Measurements from ENCODE around the gene KLHL26. TPM values are rescaled to one million over a fixed set of nuclear protein-coding genes. Genes with fewer than 3 reads are reported as not detected.

KLHL26 gene
- total and polyA plus RNA-seq, 5 experiments from 2014 or later, result 3.3 to 13.9 (median 5.7) TPM

DNA sequence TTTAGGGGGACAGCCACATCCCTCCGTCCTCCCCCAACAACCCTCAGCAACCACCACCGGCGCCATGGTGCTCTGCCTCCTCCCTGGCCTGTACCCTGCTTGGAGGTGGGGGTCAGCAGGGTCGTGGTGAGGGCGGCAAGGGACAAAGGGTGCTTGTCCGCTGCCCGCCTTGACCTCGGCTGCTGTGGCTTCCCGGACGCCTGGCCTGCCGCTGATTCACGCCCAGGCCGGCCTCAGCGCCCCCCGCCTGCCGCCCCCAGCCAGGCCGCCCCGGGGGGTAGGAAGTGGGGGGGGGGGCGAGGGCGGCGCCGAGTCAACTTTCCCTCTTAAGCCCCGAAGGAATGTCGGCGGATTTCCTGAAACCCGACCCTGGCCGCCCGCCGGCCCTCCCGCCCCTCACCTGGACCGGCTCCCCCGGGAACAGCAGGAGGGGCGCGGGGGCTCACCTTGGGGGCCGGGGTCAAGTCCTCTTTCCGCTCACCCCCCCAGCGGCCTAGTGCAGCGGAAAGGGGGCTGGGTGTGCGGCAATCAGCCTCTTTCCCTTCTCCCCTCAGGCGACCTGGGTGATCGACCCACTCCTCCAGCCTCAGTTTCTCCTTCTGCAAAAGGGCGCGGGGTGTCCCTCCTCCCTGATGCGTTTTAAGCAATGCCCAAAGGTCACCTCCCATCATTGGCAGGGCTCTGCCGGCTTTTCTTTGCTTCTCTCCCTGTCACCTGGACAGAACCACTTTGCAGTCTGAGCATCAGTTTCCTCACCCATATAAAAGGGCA is 26.1 kb upstream of the KLHL26 start:
- Mint-ChIP-seq H3K36me3 (peaks cover 0 to 6% (median 0%) of the 10 kb centered on the region in 3 donors), H3K9me3 (no peaks in the 10 kb centered on the region), H3K27ac (peak overlapping the region in 1 of 10 donors; percentile 35), H3K4me1 (peaks cover 13 to 50% (median 25%) of the 10 kb centered on the region in 4 donors), H3K27me3 (peaks cover 26 to 81% (median 49%) of the 10 kb centered on the region in 5 donors), H3K4me3 (peak overlapping the region; percentile 36 to 83 (median 78))
- DNase-seq (no peak), ATAC-seq (no peak)
- POLR2A ChIA-PET, result no interaction called here

DNA sequence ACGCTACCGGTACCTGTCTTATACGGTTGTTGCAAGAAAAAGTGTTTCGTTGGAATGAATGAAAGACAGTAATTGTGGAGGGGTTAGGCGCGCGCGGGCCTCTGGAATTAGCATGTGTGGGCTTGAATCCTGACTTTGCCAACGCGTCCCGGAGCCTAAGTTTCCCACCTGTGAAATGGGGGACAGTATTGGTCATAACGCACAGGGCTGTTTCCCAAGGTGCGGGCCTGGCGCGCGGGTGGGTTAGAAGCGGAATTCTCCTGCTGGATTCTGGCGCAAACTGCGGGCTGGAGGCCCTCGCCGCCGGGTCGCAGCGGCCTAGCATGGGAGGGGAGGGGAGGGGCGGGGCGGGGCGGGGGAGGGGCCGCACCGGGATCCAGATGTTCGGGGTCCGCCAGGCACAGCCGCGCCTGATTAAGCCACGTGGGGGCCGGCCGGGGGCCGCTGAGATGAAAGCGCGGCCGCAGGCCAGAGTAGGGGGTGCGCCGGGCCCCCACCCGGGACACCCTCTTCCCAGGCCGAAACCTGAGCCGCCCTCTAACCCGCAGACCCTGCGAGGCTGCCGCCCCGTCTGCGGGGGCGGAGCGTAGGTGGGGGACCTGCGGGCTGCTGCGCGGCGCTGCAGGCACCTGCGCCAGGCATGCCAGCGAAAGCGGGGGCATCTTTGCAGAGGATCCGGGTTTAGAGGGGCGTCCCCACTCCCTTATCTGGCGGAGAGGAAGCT is 25.3 kb upstream of the KLHL26 start:
- ATAC-seq, result peak; percentile 58 to 71
- peak in 2 of 10 donors; percentile 40 to 41 for DNase-seq

GRCh38 chr19:18612051-18612771 is 24.6 kb upstream of the KLHL26 start:
- peak overlapping the region in 3 of 10 donors; percentile 14 to 88 (median 38) for H3K27ac Mint-ChIP-seq
- peaks cover 0 to 6% (median 0%) of the 10 kb centered on the region in 3 donors for H3K36me3 Mint-ChIP-seq
- H3K9me3 Mint-ChIP-seq, result no peaks in the 10 kb centered on the region
- H3K27me3 Mint-ChIP-seq, result peaks cover 26 to 84% (median 50%) of the 10 kb centered on the region in 5 donors
- POLR2A ChIA-PET, result interaction anchor here (0.6 to 2.2 kb wide), 3 partner anchors 18 to 23 kb away, joined by 3 to 9 read pairs (median 3); partner anchors contain the start of gene REX1BD
- DNase-seq, result no peak
- peak overlapping the region; percentile 67 to 90 (median 78) for H3K4me3 Mint-ChIP-seq
- ATAC-seq, result peak; percentile 4 to 9
- H3K4me1 Mint-ChIP-seq, result peaks cover 13 to 50% (median 24%) of the 10 kb centered on the region in 4 donors

More for the DNA sequence above, 25.3 kb upstream of the KLHL26 start:
- Mint-ChIP-seq H3K36me3 (peaks cover 0 to 6% (median 0%) of the 10 kb centered on the region in 3 donors), H3K4me1 (peaks cover 13 to 50% (median 25%) of the 10 kb centered on the region in 4 donors), H3K27ac (peak overlapping the region in 1 of 10 donors; percentile 35), H3K27me3 (peaks cover 26 to 81% (median 51%) of the 10 kb centered on the region in 5 donors), H3K4me3 (peak overlapping the region; percentile 74 to 90 (median 80)), H3K9me3 (no peaks in the 10 kb centered on the region)
- POLR2A ChIA-PET, result interaction anchor here (0.6 to 2.2 kb wide), 3 partner anchors 17 to 24 kb away, joined by 3 to 9 read pairs (median 3); partner anchors contain the start of gene REX1BD

GRCh38 chr19:18612772-18613588 is 23.8 kb upstream of the KLHL26 start, which contains the start of gene TMEM59L:
Gene TMEM59L (plus strand): TSS chr19:18612870. CDS start chr19:18612959, 89 bp downstream.
- ATAC-seq, result peak; percentile 71 to 78

DNA sequence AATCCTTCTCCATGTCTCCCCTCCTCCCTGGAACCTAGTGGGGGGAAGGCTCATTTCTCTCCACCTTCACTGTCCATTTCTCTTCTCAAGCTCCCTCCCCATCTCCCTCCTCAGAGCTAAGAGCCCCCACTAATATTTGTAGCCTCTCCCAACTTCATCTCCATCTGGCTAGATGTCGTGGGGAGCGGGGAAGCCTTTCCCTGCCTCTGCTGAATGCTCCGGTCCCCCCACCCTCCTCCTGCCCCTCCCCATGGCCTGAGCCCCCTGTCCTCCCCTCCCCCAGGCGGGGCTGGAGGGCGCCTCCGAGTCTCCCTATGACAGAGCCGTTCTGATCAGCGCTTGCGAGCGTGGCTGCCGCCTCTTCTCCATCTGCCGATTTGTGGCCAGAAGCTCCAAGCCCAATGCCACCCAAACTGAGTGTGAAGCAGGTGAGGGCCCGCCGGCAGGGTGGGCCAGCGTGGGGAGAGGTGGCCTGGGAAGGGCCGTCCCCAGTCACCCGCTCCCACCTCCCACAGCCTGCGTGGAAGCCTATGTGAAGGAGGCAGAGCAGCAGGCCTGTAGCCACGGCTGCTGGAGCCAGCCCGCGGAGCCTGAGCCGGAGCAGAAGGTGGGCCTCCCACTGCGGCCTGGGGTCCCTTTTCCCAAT is 23.1 kb upstream of the KLHL26 start:
- H3K9me3 Mint-ChIP-seq, result no peaks in the 10 kb centered on the region
- ATAC-seq, result no peak
- peaks cover 0 to 4% (median 0%) of the 10 kb centered on the region in 3 donors for H3K36me3 Mint-ChIP-seq
- no peak for DNase-seq
- H3K27me3 Mint-ChIP-seq, result peaks cover 24 to 80% (median 45%) of the 10 kb centered on the region in 5 donors
- H3K4me1 Mint-ChIP-seq, result peaks cover 7 to 41% (median 19%) of the 10 kb centered on the region in 4 donors
- peak overlapping the region; percentile 45 to 84 (median 68) for H3K4me3 Mint-ChIP-seq
- POLR2A ChIA-PET, result interaction anchor here (2.2 kb wide), 1 partner anchor 25 kb away, joined by 9 read pairs; the partner anchor contains the start of gene REX1BD
- H3K27ac Mint-ChIP-seq, result peak overlapping the region in 1 of 10 donors; percentile 40

More at GRCh38 chr19:18612772-18613588, 23.8 kb upstream of the KLHL26 start, which contains the start of gene TMEM59L:
- peaks cover 10 to 43% (median 20%) of the 10 kb centered on the region in 4 donors for H3K4me1 Mint-ChIP-seq
- H3K36me3 Mint-ChIP-seq, result peaks cover 0 to 4% (median 0%) of the 10 kb centered on the region in 3 donors
- POLR2A ChIA-PET, result interaction anchor here (1.1 to 2.2 kb wide), 2 partner anchors 22 to 24 kb away, joined by 3 to 9 read pairs; partner anchors contain the start of gene REX1BD
- no peaks in the 10 kb centered on the region for H3K9me3 Mint-ChIP-seq
- DNase-seq, result peak in 9 of 10 donors; percentile 40 to 79 (median 56)
- H3K27me3 Mint-ChIP-seq, result peaks cover 26 to 84% (median 51%) of the 10 kb centered on the region in 5 donors
- H3K27ac Mint-ChIP-seq, result peak within 1 kb of the TSS in 3 of 10 donors; percentile 14 to 88 (median 38)
- H3K4me3 Mint-ChIP-seq, result peak within 1 kb of the TSS; percentile 67 to 90 (median 78)

DNA sequence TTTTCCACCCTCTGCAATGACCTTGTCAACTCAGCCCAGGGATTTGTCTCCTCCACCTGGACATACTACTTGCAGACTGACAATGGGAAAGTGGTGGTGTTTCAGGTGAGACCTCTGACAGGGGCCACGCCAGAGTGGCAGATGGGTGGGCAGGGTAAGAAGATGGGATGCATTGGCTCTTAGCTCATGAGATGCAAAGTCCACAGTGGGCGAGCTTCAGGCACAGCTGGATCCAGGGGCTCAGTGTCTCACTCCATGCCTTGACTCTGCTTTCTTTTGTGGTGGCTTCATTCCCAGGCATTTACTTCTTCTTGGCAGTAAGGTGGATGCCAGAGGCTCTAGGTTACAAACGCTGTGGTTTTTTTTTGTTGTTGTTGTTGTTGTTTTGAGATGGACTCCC is 20.8 kb upstream of the KLHL26 start:
- H3K27ac Mint-ChIP-seq, result peak overlapping the region in 1 of 10 donors; percentile 38
- H3K27me3 Mint-ChIP-seq, result peaks cover 15 to 61% (median 35%) of the 10 kb centered on the region in 5 donors
- peaks cover 0 to 3% (median 0%) of the 10 kb centered on the region in 3 donors for H3K36me3 Mint-ChIP-seq
- H3K4me3 Mint-ChIP-seq, result no peak overlapping the region
- H3K9me3 Mint-ChIP-seq, result no peaks in the 10 kb centered on the region
- POLR2A ChIA-PET, result interaction anchor here (0.6 kb wide), 1 partner anchor 453 kb away, joined by 4 read pairs; no protein-coding TSS in a partner anchor
- peaks cover 6 to 29% (median 14%) of the 10 kb centered on the region in 4 donors for H3K4me1 Mint-ChIP-seq
- no peak for DNase-seq
- no peak for ATAC-seq

DNA sequence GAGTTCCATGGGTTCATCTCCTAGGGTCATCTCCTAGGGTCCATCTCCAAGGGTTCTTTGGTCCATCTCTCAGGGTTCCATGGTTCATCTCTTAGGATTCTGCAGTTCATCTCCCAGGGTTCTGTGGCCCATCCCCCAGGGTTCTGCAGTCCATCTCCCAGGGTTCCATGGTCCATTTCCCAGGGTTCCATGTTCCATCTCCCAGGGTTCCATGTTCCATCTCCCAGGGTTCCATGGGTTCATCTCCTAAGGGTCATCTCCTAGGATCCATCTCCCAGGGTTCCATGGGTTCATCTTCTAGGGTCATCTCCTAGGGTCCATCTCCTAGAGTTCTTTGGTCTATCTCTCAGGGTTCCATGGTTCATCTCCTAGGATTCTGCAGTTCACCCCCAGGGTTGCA is 19.3 kb upstream of the KLHL26 start:
- peaks cover 0 to 17% (median 4%) of the 10 kb centered on the region in 4 donors for H3K4me1 Mint-ChIP-seq
- peaks cover 9 to 49% (median 29%) of the 10 kb centered on the region in 5 donors for H3K27me3 Mint-ChIP-seq
- no peak overlapping the region for H3K4me3 Mint-ChIP-seq
- DNase-seq (no peak), ATAC-seq (no peak)
- POLR2A ChIA-PET, result no interaction called here
- peak overlapping the region in 1 of 10 donors; percentile 34 for H3K27ac Mint-ChIP-seq
- peaks cover 0 to 2% (median 0%) of the 10 kb centered on the region in 3 donors for H3K36me3 Mint-ChIP-seq
- no peaks in the 10 kb centered on the region for H3K9me3 Mint-ChIP-seq

DNA sequence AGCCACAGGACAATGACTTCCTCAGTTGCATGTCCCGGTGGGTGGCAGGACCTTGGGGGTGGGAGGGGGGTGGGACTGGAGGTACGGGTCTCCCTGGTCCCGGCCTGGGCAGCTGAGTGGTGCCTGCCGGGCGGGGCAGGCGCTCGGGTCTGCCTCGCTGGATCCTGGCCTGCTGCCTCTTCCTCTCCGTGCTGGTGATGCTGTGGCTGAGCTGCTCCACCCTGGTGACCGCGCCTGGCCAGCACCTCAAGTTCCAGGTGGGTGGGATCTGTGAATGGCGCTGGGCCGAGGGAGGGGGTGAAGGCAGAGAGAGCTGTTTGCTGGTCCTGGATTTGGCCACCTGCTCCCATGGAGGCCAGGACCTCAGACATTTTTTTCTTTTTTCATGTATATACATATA is 18.6 kb upstream of the KLHL26 start:
- ATAC-seq, result no peak

GRCh38 chr19:18620311-18620710 is 16.5 kb upstream of the KLHL26 start:
- Mint-ChIP-seq H3K9me3 (no peaks in the 10 kb centered on the region), H3K27me3 (peaks cover 2 to 28% (median 12%) of the 10 kb centered on the region in 5 donors), H3K36me3 (no peaks in the 10 kb centered on the region), H3K4me1 (no peaks in the 10 kb centered on the region), H3K4me3 (no peak overlapping the region), H3K27ac (no peak overlapping the region)
- DNase-seq, result no peak
- no peak for ATAC-seq
- POLR2A ChIA-PET, result no interaction called here

More for the DNA sequence above, 18.6 kb upstream of the KLHL26 start:
- H3K9me3 Mint-ChIP-seq, result no peaks in the 10 kb centered on the region
- DNase-seq, result no peak
- POLR2A ChIA-PET, result no interaction called here
- peaks cover 0 to 12% (median 3%) of the 10 kb centered on the region in 4 donors for H3K4me1 Mint-ChIP-seq
- H3K36me3 Mint-ChIP-seq, result peaks cover 0 to under 1% (median 0%) of the 10 kb centered on the region in 3 donors
- H3K27ac Mint-ChIP-seq, result no peak overlapping the region
- H3K27me3 Mint-ChIP-seq, result peaks cover 9 to 47% (median 28%) of the 10 kb centered on the region in 5 donors
- no peak overlapping the region for H3K4me3 Mint-ChIP-seq

- no peak overlapping the region for H3K27ac Mint-ChIP-seq
- H3K36me3 Mint-ChIP-seq, result no peaks in the 10 kb centered on the region
- POLR2A ChIA-PET, result interaction anchor here (0.6 to 0.7 kb wide), 2 partner anchors 56 to 72 kb away, joined by 3 to 4 read pairs; no protein-coding TSS in a partner anchor
These were observed 15.9 kb upstream of the KLHL26 start for GRCh38 chr19:18620902-18621301.

More at GRCh38 chr19:18620902-18621301, 15.9 kb upstream of the KLHL26 start:
- Mint-ChIP-seq H3K27me3 (peaks cover 1 to 23% (median 10%) of the 10 kb centered on the region in 5 donors), H3K4me1 (no peaks in the 10 kb centered on the region), H3K9me3 (no peaks in the 10 kb centered on the region), H3K4me3 (no peak overlapping the region)
- ATAC-seq (no peak), DNase-seq (no peak)

Measured in naive thymus-derived CD8-positive, alpha-beta T cell (primary cell).